Gastroesophageal sphincter (tissue), 3 donors: ENCODE data around the gene NAV2.
A peak's percentile ranks its signal among the peaks of the same experiment; 100 is the strongest.

Experiments used
- EP300 ChIP-seq: sonication (generic); formaldehyde crosslinking; IDR thresholded peaks from one replicate; pipeline ENCODE4 v1.6.1; 2017; ENCODE audit warnings: antibody characterized with exemption, mild to moderate bottlenecking
- POLR2AphosphoS5 ChIP-seq: sonication (generic); formaldehyde crosslinking; IDR thresholded peaks from one replicate; pipeline ENCODE4 v1.6.1; 2017; ENCODE audit warnings: antibody characterized with exemption
- TF ChIP-seq, protein P1 (sequence below), 4 experiments: fragments of 200-600 bp in 2 of 4; fragments of 450-650 bp in 2 of 4; sonication (generic) in 1 of 4; IDR thresholded peaks; one replicate each; pipeline ENCODE4 v1.5.1; 2017 to 2019; ENCODE audit warnings: antibody characterized with exemption in 4 of 4, mild to moderate bottlenecking in 2 of 4, moderate library complexity in 2 of 4

DNA sequence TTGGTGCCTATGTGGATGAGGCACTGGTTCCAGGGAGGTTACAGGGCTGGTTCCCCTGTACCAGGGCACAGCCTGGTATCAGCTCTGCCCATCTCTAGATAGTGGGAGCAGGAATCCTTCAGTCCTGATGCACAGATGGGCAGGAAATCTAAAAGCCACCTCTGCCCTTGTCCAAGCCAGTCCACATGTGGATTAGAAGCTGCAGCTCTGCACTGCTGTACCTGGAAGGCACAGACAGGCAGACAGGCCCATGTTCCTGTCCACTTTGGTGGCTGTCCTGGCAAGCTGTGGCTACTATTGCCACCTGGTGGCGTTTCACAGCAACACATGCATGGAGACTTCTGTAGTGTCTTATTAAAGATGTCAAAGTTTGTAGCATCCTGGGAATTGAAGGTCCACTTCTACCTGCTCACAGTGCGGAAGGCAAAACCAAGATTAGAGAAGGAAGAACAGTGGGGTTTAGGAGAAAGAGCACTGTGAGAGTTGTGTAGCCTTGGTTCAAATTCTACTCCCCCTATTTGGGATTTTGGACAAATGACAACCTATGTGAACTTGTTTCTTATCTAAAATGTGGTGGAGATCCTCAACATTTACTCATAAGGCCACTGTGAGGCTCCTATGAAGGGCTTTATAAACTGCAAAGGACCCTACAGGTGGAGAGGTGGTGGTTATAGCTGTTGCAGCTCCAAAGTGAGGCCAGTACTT, 30.1 kb downstream of the NAV2 start:
- TF ChIP-seq EP300 (no peak), POLR2AphosphoS5 (peak; percentile 44)
- TF ChIP-seq, protein P1, sequence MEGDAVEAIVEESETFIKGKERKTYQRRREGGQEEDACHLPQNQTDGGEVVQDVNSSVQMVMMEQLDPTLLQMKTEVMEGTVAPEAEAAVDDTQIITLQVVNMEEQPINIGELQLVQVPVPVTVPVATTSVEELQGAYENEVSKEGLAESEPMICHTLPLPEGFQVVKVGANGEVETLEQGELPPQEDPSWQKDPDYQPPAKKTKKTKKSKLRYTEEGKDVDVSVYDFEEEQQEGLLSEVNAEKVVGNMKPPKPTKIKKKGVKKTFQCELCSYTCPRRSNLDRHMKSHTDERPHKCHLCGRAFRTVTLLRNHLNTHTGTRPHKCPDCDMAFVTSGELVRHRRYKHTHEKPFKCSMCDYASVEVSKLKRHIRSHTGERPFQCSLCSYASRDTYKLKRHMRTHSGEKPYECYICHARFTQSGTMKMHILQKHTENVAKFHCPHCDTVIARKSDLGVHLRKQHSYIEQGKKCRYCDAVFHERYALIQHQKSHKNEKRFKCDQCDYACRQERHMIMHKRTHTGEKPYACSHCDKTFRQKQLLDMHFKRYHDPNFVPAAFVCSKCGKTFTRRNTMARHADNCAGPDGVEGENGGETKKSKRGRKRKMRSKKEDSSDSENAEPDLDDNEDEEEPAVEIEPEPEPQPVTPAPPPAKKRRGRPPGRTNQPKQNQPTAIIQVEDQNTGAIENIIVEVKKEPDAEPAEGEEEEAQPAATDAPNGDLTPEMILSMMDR (IDR thresholded peaks at IDR 0.05): peak; percentile 67 to 96 (median 93)
